Hepatocyte (in vitro differentiated cells): Measurements from ENCODE around the gene GALNT17. TPM values are rescaled to one million over a fixed set of nuclear protein-coding genes. Genes with fewer than 3 reads are reported as not detected.

Experiments used
- DNase-seq: peaks from one replicate; pipeline ENCODE4 v3.0.0-alpha.2; 2016; ENCODE audit warnings: low spot score
- H2AFZ ChIP-seq: fragments of 200-600 bp; sonication (generic); 2 replicates; pipeline ENCODE4 v1.6.0; 2016; ENCODE audit warnings: antibody characterized with exemption, mild to moderate bottlenecking
- H3K27ac ChIP-seq: fragments of 200-600 bp; sonication (generic); 2 replicates; pipeline ENCODE4 v1.5.1; 2016; ENCODE audit warnings: mild to moderate bottlenecking
- H3K27me3 ChIP-seq: fragments of 200-600 bp; sonication (generic); 2 replicates; pipeline ENCODE4 v1.6.1; 2016
- H3K36me3 ChIP-seq: fragments of 200-600 bp; sonication (generic); replicated peaks from 2 replicates; pipeline ENCODE4 v1.5.1; 2016; ENCODE audit warnings: low read depth; ENCODE audit not compliant: insufficient read depth
- H3K4me1 ChIP-seq: fragments of 200-600 bp; sonication (generic); 2 replicates; pipeline ENCODE4 v1.5.1; 2016; ENCODE audit warnings: mild to moderate bottlenecking, moderate library complexity; ENCODE audit not compliant: insufficient read depth
- H3K4me2 ChIP-seq: fragments of 200-600 bp; sonication (generic); 2 replicates; pipeline ENCODE4 v1.6.0; 2016
- H3K4me3 ChIP-seq: fragments of 200-600 bp; sonication (generic); 2 replicates; pipeline ENCODE4 v1.5.1; 2016; ENCODE audit warnings: mild to moderate bottlenecking
- H3K79me2 ChIP-seq: fragments of 200-600 bp; sonication (generic); 2 replicates; pipeline ENCODE4 v1.6.0; 2017; ENCODE audit warnings: mild to moderate bottlenecking
- H3K9me2 ChIP-seq: fragments of 200-600 bp; sonication (generic); replicated peaks from 2 replicates; pipeline ENCODE4 v1.6.0; 2017; ENCODE audit warnings: mild to moderate bottlenecking; ENCODE audit not compliant: insufficient read depth
- H3K9me3 ChIP-seq: fragments of 200-600 bp; sonication (generic); 2 replicates; pipeline ENCODE4 v1.5.1; 2016; ENCODE audit warnings: low read depth, mild to moderate bottlenecking
- H4K20me1 ChIP-seq: fragments of 200-600 bp; sonication (generic); 2 replicates; pipeline ENCODE4 v1.6.0; 2016; ENCODE audit warnings: mild to moderate bottlenecking; ENCODE audit not compliant: insufficient read depth, poor library complexity, severe bottlenecking
- EZH2 ChIP-seq: fragments of 200-600 bp; sonication (generic); IDR thresholded peaks from 2 replicates; pipeline ENCODE4 v1.6.1; 2016; ENCODE audit warnings: antibody characterized with exemption, mild to moderate bottlenecking, borderline replicate concordance
- EZH2phosphoT487 ChIP-seq: fragments of 200-600 bp; sonication (generic); IDR thresholded peaks from one replicate; pipeline ENCODE4 v1.6.1; 2018; ENCODE audit warnings: antibody characterized with exemption, mild to moderate bottlenecking, low read depth, moderate library complexity; ENCODE audit not compliant: unreplicated experiment, severe bottlenecking
- WGBS: methylation state at CpG from one replicate; pipeline ENCODE4 v1.1.6; 2016; ENCODE audit warnings: low lambda C conversion rate; ENCODE audit errors: missing lambda C conversion rate; 5-methylcytosine and 5-hydroxymethylcytosine counted together
- polyA plus RNA-seq: library from polyadenylated mRNA; unstranded; fragments of >200 nt; fragmentation: Nextera tagmentation; extraction: Ambion mirVana; gene quantifications from 2 replicates; pipeline ENCODE4 v1.2.1, GENCODE V29; 2016
- total RNA-seq: library from RNA; depleted of rRNA; stranded (reverse); fragments of >200 nt; gene quantifications from 2 replicates; pipeline ENCODE4 v1.2.3, GENCODE V29; 2014
- TF ChIP-seq, protein P1 (sequence below): fragments of 200-600 bp; sonication (generic); IDR thresholded peaks from 2 replicates; pipeline ENCODE4 v1.5.1; 2016; ENCODE audit warnings: antibody characterized with exemption, mild to moderate bottlenecking; ENCODE audit not compliant: poor library complexity

The GALNT17 gene
- total and polyA plus RNA-seq, 2 experiments from 2014 or later: 4.3 to 8.1 TPM

GRCh38 chr7:71243736-71244410 is 111.9 kb downstream of the GALNT17 start:
- no peak for DNase-seq
- Histone ChIP-seq H3K4me2 (no peak overlapping the region), H3K27me3 (no peaks in the 10 kb centered on the region), H3K36me3 (no peaks in the 10 kb centered on the region), H3K4me3 (no peak overlapping the region), H3K9me3 (no peaks in the 10 kb centered on the region), H3K27ac (no peak overlapping the region), H3K79me2 (no peaks in the 10 kb centered on the region), H3K9me2 (no peaks in the 10 kb centered on the region), H4K20me1 (no peaks in the 10 kb centered on the region), H2AFZ (no peak overlapping the region), H3K4me1 (no peaks in the 10 kb centered on the region)
- TF ChIP-seq EZH2 (no peak), EZH2phosphoT487 (no peak)
- TF ChIP-seq, protein P1, sequence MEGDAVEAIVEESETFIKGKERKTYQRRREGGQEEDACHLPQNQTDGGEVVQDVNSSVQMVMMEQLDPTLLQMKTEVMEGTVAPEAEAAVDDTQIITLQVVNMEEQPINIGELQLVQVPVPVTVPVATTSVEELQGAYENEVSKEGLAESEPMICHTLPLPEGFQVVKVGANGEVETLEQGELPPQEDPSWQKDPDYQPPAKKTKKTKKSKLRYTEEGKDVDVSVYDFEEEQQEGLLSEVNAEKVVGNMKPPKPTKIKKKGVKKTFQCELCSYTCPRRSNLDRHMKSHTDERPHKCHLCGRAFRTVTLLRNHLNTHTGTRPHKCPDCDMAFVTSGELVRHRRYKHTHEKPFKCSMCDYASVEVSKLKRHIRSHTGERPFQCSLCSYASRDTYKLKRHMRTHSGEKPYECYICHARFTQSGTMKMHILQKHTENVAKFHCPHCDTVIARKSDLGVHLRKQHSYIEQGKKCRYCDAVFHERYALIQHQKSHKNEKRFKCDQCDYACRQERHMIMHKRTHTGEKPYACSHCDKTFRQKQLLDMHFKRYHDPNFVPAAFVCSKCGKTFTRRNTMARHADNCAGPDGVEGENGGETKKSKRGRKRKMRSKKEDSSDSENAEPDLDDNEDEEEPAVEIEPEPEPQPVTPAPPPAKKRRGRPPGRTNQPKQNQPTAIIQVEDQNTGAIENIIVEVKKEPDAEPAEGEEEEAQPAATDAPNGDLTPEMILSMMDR: no peak
- 71% methylated on average over 8 of the region's 8 CpGs for WGBS

- H3K27me3 ChIP-seq: no peaks in the 10 kb centered on the region
- no peaks in the 10 kb centered on the region for H3K9me3 ChIP-seq
- no peaks in the 10 kb centered on the region for H3K4me1 ChIP-seq
- no peak for TF ChIP-seq EZH2
- TF ChIP-seq, protein P1: no peak
- TF ChIP-seq EZH2phosphoT487: no peak
- H3K36me3 ChIP-seq: no peaks in the 10 kb centered on the region
- H4K20me1 ChIP-seq: no peaks in the 10 kb centered on the region
- no peak overlapping the region for H3K27ac ChIP-seq
- H2AFZ ChIP-seq: no peak overlapping the region
- no peak for DNase-seq
- H3K4me2 ChIP-seq: no peak overlapping the region
- no peak overlapping the region for H3K4me3 ChIP-seq
- 95% methylated on average over 7 of the region's 7 CpGs for WGBS
- no peaks in the 10 kb centered on the region for H3K79me2 ChIP-seq
- H3K9me2 ChIP-seq: no peaks in the 10 kb centered on the region
Observed at GRCh38 chr7:71245038-71245437, 113.1 kb downstream of the GALNT17 start.

- H3K9me3 ChIP-seq: no peaks in the 10 kb centered on the region
- DNase-seq: peak; percentile 56
- H4K20me1 ChIP-seq: no peaks in the 10 kb centered on the region
- TF ChIP-seq, protein P1: no peak
- TF ChIP-seq EZH2phosphoT487 (no peak), EZH2 (no peak)
- H3K4me2 ChIP-seq: no peak overlapping the region
- H2AFZ ChIP-seq: no peak overlapping the region
- H3K4me3 ChIP-seq: no peak overlapping the region
- peak overlapping the region; percentile 22 for H3K27ac ChIP-seq
- WGBS: 48% methylated on average over 6 of the region's 6 CpGs
- no peaks in the 10 kb centered on the region for H3K79me2 ChIP-seq
- no peaks in the 10 kb centered on the region for H3K4me1 ChIP-seq
- H3K9me2 ChIP-seq: no peaks in the 10 kb centered on the region
- no peaks in the 10 kb centered on the region for H3K36me3 ChIP-seq
- no peaks in the 10 kb centered on the region for H3K27me3 ChIP-seq
Observed at GRCh38 chr7:71251706-71252105, 119.8 kb downstream of the GALNT17 start.
